ENCODE results near the gene RPL38. TPM values are rescaled to one million over a fixed set of nuclear protein-coding genes. Genes with fewer than 3 reads are reported as not detected.

The RPL38 gene
- total RNA-seq, 2 donors from 2014 or later = 531 to 611 TPM

- Histone ChIP-seq H3K27ac (no peak overlapping the region), H3K27me3 (replicated peaks; ENCODE audit: insufficient read depth) (no peaks in the 10 kb centered on the region), H3K9me3 (no peaks in the 10 kb centered on the region), H3K36me3 (no peaks in the 10 kb centered on the region), H3K4me1 (replicated peaks) (no peaks in the 10 kb centered on the region), H3K4me3 (no peak overlapping the region)
- no peak for DNase-seq (ENCODE audit: low spot score)
- intact Hi-C loops (cut with DNase I) = no loop called here
- TF ChIP-seq POLR2A (IDR thresholded peaks at IDR 0.05) (no peak), CTCF (IDR thresholded peaks at IDR 0.05) (no peak), POLR2AphosphoS5 (IDR thresholded peaks at IDR 0.05) (no peak)
- WGBS = 94% methylated on average over 5 of the region's 5 CpGs
Measured at GRCh38 chr17:74159226-74159840, 44.1 kb upstream of the RPL38 start.

GRCh38 chr17:74160656-74161502, 42.6 kb upstream of the RPL38 start:
- Histone ChIP-seq H3K27ac (no peak overlapping the region), H3K4me3 (no peak overlapping the region), H3K36me3 (no peaks in the 10 kb centered on the region), H3K27me3 (replicated peaks; ENCODE audit: insufficient read depth) (no peaks in the 10 kb centered on the region), H3K9me3 (no peaks in the 10 kb centered on the region), H3K4me1 (replicated peaks) (no peaks in the 10 kb centered on the region)
- WGBS = 57% methylated on average over 23 of the region's 23 CpGs
- DNase-seq (ENCODE audit: low spot score) = no peak
- intact Hi-C loops (cut with DNase I) = no loop called here
- TF ChIP-seq POLR2A (IDR thresholded peaks at IDR 0.05) (no peak), POLR2AphosphoS5 (IDR thresholded peaks at IDR 0.05) (no peak), CTCF (IDR thresholded peaks at IDR 0.05) (no peak)

- no peak overlapping the region for H3K4me3 ChIP-seq
- no peaks in the 10 kb centered on the region for H3K27me3 ChIP-seq (replicated peaks; ENCODE audit: insufficient read depth)
- intact Hi-C loops (cut with DNase I) = no loop called here
- H3K9me3 ChIP-seq = no peaks in the 10 kb centered on the region
- TF ChIP-seq POLR2A (IDR thresholded peaks at IDR 0.05) (no peak), CTCF (IDR thresholded peaks at IDR 0.05) (no peak), POLR2AphosphoS5 (IDR thresholded peaks at IDR 0.05) (no peak)
- no peaks in the 10 kb centered on the region for H3K4me1 ChIP-seq (replicated peaks)
- H3K27ac ChIP-seq = no peak overlapping the region
- DNase-seq (ENCODE audit: low spot score) = no peak
- WGBS = 37% methylated on average over 11 of the region's 11 CpGs
- no peaks in the 10 kb centered on the region for H3K36me3 ChIP-seq
Measured at GRCh38 chr17:74161503-74161875, 42.0 kb upstream of the RPL38 start.

- Histone ChIP-seq H3K4me3 (no peak overlapping the region), H3K9me3 (no peaks in the 10 kb centered on the region), H3K27ac (no peak overlapping the region), H3K4me1 (replicated peaks) (no peaks in the 10 kb centered on the region), H3K36me3 (no peaks in the 10 kb centered on the region), H3K27me3 (replicated peaks; ENCODE audit: insufficient read depth) (no peaks in the 10 kb centered on the region)
- DNase-seq (ENCODE audit: low spot score) = no peak
- 61% methylated on average over 11 of the region's 11 CpGs for WGBS
- intact Hi-C loops (cut with DNase I) = no loop called here
- TF ChIP-seq POLR2A (IDR thresholded peaks at IDR 0.05) = no peak
- TF ChIP-seq CTCF (IDR thresholded peaks at IDR 0.05) = no peak
- TF ChIP-seq POLR2AphosphoS5 (IDR thresholded peaks at IDR 0.05) = no peak
Measured at GRCh38 chr17:74163271-74163821, 40.1 kb upstream of the RPL38 start.

Data from prostate gland (tissue), 2 donors.